Central memory CD8-positive, alpha-beta T cell (primary cell): Measurements from ENCODE around the gene RNF180.
"Not testable (repeated sequence)": the region's sequence is repeated elsewhere in the genome, so short reads cannot be mapped to it uniquely, and the experiment has no call there.

ENCODE experiments used
- ATAC-seq: fragments of 150-1000 bp; cut with Tn5 transposase; replicated peaks from 2 replicates; pipeline ENCODE4 v1.10.0; 2022; ENCODE audit warnings: mild to moderate bottlenecking, moderate FRiP score, moderate number of reproducible peaks; ENCODE audit not compliant: poor library complexity, severe bottlenecking; ENCODE audit errors: extremely low read depth
- DNase-seq, 2 donors: peaks; one replicate each; pipeline ENCODE4 v3.0.0; 2021; ENCODE audit warnings: low spot score in 2 of 2
- H3K27ac Mint-ChIP-seq: one replicate; pipeline ENCODE4 v1.8.0; 2022; ENCODE audit warnings: low read depth, mild to moderate bottlenecking, moderate library complexity, mixed read lengths
- H3K27me3 Mint-ChIP-seq: one replicate; pipeline ENCODE4 v1.8.0; 2022; ENCODE audit warnings: mixed read lengths
- H3K36me3 Mint-ChIP-seq: one replicate; pipeline ENCODE4 v1.8.0; 2022; ENCODE audit warnings: mild to moderate bottlenecking, moderate library complexity, mixed read lengths; ENCODE audit not compliant: insufficient read depth
- H3K4me1 Mint-ChIP-seq: one replicate; pipeline ENCODE4 v1.8.0; 2022; ENCODE audit warnings: mixed read lengths
- H3K4me3 Mint-ChIP-seq: one replicate; pipeline ENCODE4 v1.8.0; 2022; ENCODE audit warnings: mild to moderate bottlenecking, moderate library complexity, mixed read lengths
- H3K9me3 Mint-ChIP-seq: one replicate; pipeline ENCODE4 v1.8.0; 2022; ENCODE audit warnings: mixed read lengths

Gene RNF180

GRCh38 chr5:64225286-64225981 is 59.8 kb downstream of the RNF180 start:
- ATAC-seq, H3K27me3 Mint-ChIP-seq, H3K27ac Mint-ChIP-seq, H3K4me1 Mint-ChIP-seq, H3K4me3 Mint-ChIP-seq, DNase-seq, H3K36me3 Mint-ChIP-seq, H3K9me3 Mint-ChIP-seq: not testable (repeated sequence)

- not testable (repeated sequence) for H3K36me3 Mint-ChIP-seq, DNase-seq, H3K4me3 Mint-ChIP-seq, H3K4me1 Mint-ChIP-seq, ATAC-seq, H3K27me3 Mint-ChIP-seq, H3K9me3 Mint-ChIP-seq, H3K27ac Mint-ChIP-seq
Measured at GRCh38 chr5:64227131-64227537, 61.5 kb downstream of the RNF180 start.

GRCh38 chr5:64229163-64229774 is 63.6 kb downstream of the RNF180 start:
- Mint-ChIP-seq H3K27ac (no peak overlapping the region), H3K4me3 (no peak overlapping the region), H3K36me3 (no peaks in the 10 kb centered on the region), H3K9me3 (no peaks in the 10 kb centered on the region), H3K27me3 (no peaks in the 10 kb centered on the region), H3K4me1 (no peaks in the 10 kb centered on the region)
- DNase-seq, result no peak
- ATAC-seq, result no peak

GRCh38 chr5:64260756-64261155 is 95.1 kb downstream of the RNF180 start:
- ATAC-seq, result no peak
- Mint-ChIP-seq H3K4me1 (no peaks in the 10 kb centered on the region), H3K27ac (no peak overlapping the region), H3K27me3 (no peaks in the 10 kb centered on the region), H3K4me3 (no peak overlapping the region), H3K9me3 (peaks cover 5% of the 10 kb centered on the region), H3K36me3 (peaks cover under 1% of the 10 kb centered on the region)
- DNase-seq, result no peak

GRCh38 chr5:64269164-64269563 is 103.5 kb downstream of the RNF180 start:
- DNase-seq (no peak), ATAC-seq (no peak)
- Mint-ChIP-seq H3K27me3 (no peaks in the 10 kb centered on the region), H3K36me3 (peaks cover 2% of the 10 kb centered on the region), H3K4me1 (no peaks in the 10 kb centered on the region), H3K27ac (no peak overlapping the region), H3K9me3 (peaks cover 6% of the 10 kb centered on the region), H3K4me3 (no peak overlapping the region)

- no peaks in the 10 kb centered on the region for H3K4me1 Mint-ChIP-seq
- no peaks in the 10 kb centered on the region for H3K36me3 Mint-ChIP-seq
- H3K27me3 Mint-ChIP-seq, result no peaks in the 10 kb centered on the region
- ATAC-seq (no peak), DNase-seq (no peak)
- no peak overlapping the region for H3K27ac Mint-ChIP-seq
- no peak overlapping the region for H3K4me3 Mint-ChIP-seq
- H3K9me3 Mint-ChIP-seq, result peaks cover 15% of the 10 kb centered on the region
Measured at GRCh38 chr5:64273276-64273675, 107.6 kb downstream of the RNF180 start.

DNA sequence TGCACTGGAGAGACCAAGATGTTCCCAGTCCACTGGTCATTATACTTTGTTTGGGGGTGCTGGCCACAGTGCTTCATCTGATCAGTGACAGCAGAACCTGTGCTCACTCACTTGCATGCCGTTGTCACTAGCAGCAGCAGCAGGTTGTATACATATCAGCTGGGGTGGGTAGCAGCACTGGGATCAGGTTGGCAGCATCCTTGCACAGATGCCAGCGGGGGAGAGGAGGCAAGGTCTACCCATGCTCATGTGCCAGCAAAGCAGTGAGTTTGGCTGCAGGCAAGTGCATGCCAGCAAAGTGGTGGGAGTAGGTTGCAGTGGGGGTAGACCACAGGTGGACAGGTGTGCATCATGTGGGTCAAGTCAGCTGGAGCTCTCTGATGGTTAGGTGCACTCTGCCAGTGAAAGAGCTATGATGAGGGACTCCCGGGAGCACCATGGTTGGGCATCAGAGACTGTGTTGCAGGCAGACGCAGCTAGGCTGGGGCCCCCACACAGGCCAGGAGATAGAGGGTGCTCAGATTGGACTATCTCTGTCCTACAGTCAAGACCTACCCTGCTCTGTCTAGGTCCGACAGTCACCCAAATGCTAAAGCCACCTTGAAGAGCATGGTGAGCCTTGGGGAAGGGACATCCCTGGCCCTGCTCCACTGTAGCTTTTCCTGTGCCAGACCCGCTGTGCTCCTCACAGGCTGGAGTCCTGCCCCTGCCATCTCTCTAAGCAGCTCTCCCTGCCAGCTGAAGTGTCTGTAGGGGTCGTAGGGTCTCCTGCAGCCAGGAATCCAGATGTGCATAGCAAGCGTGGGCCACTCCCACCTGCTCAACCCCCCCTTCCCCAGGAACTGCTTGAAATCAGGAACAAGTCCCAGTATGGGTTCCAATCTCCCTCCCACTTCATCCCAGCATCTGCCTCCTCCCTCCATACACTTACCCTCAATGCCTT is 119.8 kb downstream of the RNF180 start:
- peaks cover 42% of the 10 kb centered on the region for H3K9me3 Mint-ChIP-seq
- H3K4me3 Mint-ChIP-seq, result no peak overlapping the region
- no peaks in the 10 kb centered on the region for H3K27me3 Mint-ChIP-seq
- ATAC-seq (no peak), DNase-seq (no peak)
- no peak overlapping the region for H3K27ac Mint-ChIP-seq
- no peaks in the 10 kb centered on the region for H3K4me1 Mint-ChIP-seq
- H3K36me3 Mint-ChIP-seq, result no peaks in the 10 kb centered on the region

DNA sequence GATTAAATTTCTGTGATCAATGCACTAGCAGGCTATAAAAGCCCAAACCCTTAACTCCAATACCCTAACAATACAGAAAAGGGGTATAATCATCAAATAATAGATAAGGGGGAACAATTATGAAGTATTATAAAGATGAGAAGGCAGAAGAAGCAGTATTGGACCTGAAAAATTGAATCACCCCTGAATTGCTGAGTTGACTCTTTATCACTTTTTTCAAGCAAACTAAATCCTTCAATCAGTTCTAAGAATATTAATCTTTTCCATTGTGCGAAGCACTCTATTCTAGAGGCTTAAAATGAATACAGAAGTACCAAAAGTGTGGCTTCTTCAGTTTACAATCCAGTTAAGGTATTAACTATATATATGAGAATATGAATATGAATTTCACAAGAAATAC is 120.7 kb downstream of the RNF180 start:
- H3K36me3 Mint-ChIP-seq, result no peaks in the 10 kb centered on the region
- no peaks in the 10 kb centered on the region for H3K4me1 Mint-ChIP-seq
- no peak overlapping the region for H3K4me3 Mint-ChIP-seq
- ATAC-seq, result no peak
- no peak overlapping the region for H3K27ac Mint-ChIP-seq
- peaks cover 42% of the 10 kb centered on the region for H3K9me3 Mint-ChIP-seq
- H3K27me3 Mint-ChIP-seq, result no peaks in the 10 kb centered on the region
- DNase-seq, result no peak

DNA sequence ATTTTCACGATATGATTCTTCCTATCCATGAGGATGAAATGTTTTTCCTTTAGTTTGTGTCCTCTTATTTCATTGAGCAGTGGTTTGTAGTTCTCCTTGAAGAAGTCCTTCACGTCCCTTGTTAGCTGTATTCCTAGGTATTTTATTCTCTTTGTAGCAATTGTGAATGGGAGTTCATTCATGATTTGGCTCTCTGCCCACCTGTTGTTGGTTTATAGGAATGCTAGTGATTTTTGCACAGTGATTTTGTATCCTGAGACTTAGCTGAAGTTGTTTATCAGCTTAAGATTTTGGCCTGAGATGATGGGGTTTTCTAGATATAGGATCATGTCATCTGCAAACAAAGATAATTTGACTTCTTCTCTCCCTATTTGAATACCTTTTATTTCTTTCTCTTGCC is 122.9 kb downstream of the RNF180 start:
- not testable (repeated sequence) for H3K4me3 Mint-ChIP-seq, ATAC-seq, H3K27ac Mint-ChIP-seq, H3K36me3 Mint-ChIP-seq, DNase-seq, H3K4me1 Mint-ChIP-seq, H3K27me3 Mint-ChIP-seq
- peaks cover 42% of the 10 kb centered on the region for H3K9me3 Mint-ChIP-seq

- DNase-seq (no peak), ATAC-seq (no peak)
- H3K4me1 Mint-ChIP-seq, result no peaks in the 10 kb centered on the region
- H3K9me3 Mint-ChIP-seq, result peaks cover 19% of the 10 kb centered on the region
- H3K27me3 Mint-ChIP-seq, result no peaks in the 10 kb centered on the region
- H3K36me3 Mint-ChIP-seq, result no peaks in the 10 kb centered on the region
- H3K4me3 Mint-ChIP-seq, result no peak overlapping the region
- no peak overlapping the region for H3K27ac Mint-ChIP-seq
Measured at GRCh38 chr5:64292611-64293215, 127.1 kb downstream of the RNF180 start.

- DNase-seq (no peak), ATAC-seq (no peak)
- Mint-ChIP-seq H3K4me3 (no peak overlapping the region), H3K27ac (no peak overlapping the region), H3K36me3 (no peaks in the 10 kb centered on the region), H3K4me1 (no peaks in the 10 kb centered on the region), H3K9me3 (peaks cover 9% of the 10 kb centered on the region), H3K27me3 (no peaks in the 10 kb centered on the region)
Measured at GRCh38 chr5:64295101-64295500, 129.5 kb downstream of the RNF180 start.

- Mint-ChIP-seq H3K9me3 (no peaks in the 10 kb centered on the region), H3K4me1 (no peaks in the 10 kb centered on the region), H3K36me3 (no peaks in the 10 kb centered on the region), H3K27me3 (no peaks in the 10 kb centered on the region), H3K4me3 (no peak overlapping the region), H3K27ac (no peak overlapping the region)
- DNase-seq (no peak), ATAC-seq (no peak)
Measured at GRCh38 chr5:64298586-64298985, 132.9 kb downstream of the RNF180 start.
